Mucosa of descending colon (tissue), 3 donors: Measurements from ENCODE around the gene INS. TPM values are rescaled to one million over a fixed set of nuclear protein-coding genes. Genes with fewer than 3 reads are reported as not detected.

Experiments used
- ATAC-seq: fragments of 200-7000 bp; cut with Tn5 transposase; one replicate; pipeline ENCODE4 v1.9.1; 2020; ENCODE audit warnings: mild to moderate bottlenecking, moderate library complexity
- DNase-seq, 3 donors: peaks; one replicate each; pipeline ENCODE4 v3.0.0-alpha.2; 2020
- H3K36me3 ChIP-seq: fragments of 200-600 bp; one replicate; pipeline ENCODE4 v1.8.0; 2021; ENCODE audit warnings: low read depth, mild to moderate bottlenecking
- H3K4me1 ChIP-seq: fragments of 200-600 bp; one replicate; pipeline ENCODE4 v1.8.0; 2021; ENCODE audit warnings: low read depth, mild to moderate bottlenecking
- H3K4me3 ChIP-seq: fragments of 200-600 bp; one replicate; pipeline ENCODE4 v1.8.0; 2021; ENCODE audit warnings: mild to moderate bottlenecking
- H3K9me3 ChIP-seq: fragments of 200-600 bp; one replicate; pipeline ENCODE4 v1.8.0; 2021; ENCODE audit warnings: mild to moderate bottlenecking
- CTCF ChIP-seq: fragments of 200-600 bp; IDR thresholded peaks from one replicate; pipeline ENCODE4 v1.8.0; 2022; ENCODE audit warnings: antibody characterized with exemption, mild to moderate bottlenecking
- intact Hi-C, 2 donors: fragments of 100-400 bp; cut with DNase I in 1 of 2; cut with micrococcal nuclease in 1 of 2; formaldehyde crosslinking; loops; one replicate each; pipeline versions ENCODE4 v1.11.0 to v1.11.1; 2022; cut with DNase I, micrococcal nuclease
- total RNA-seq, 3 donors: library from RNA; stranded (reverse); fragmentation: NEBNext Ultra II Directional in 2 of 3; extraction: Animal tissue kit (Norgen Biotek cat#: 25700) in 2 of 3; gene quantifications; one replicate each; pipeline versions ENCODE4 v1.2.1 to v1.2.4, GENCODE V29; 2021 to 2023
- donor health status: DM: no; HTN: no; CAD: no; lungs with moderate emphysema.
- donor health status: DM: no; HTN: no; CAD: no.
- donor health status: DM: no; HTN: yes; CAD: no.

Gene INS
- total RNA-seq, 3 donors from 2014 or later, result not detected

GRCh38 chr11:2140411-2141400, 20.3 kb downstream of the INS start:
- DNase-seq, result peak in 1 of 3 donors; percentile 31
- no peak for TF ChIP-seq CTCF
- intact Hi-C loops, result no loop called here
- peaks cover 5% of the 10 kb centered on the region for H3K4me1 ChIP-seq
- ATAC-seq, result no peak
- H3K9me3 ChIP-seq, result no peaks in the 10 kb centered on the region
- no peaks in the 10 kb centered on the region for H3K36me3 ChIP-seq
- no peak overlapping the region for H3K4me3 ChIP-seq

GRCh38 chr11:2139621-2140337, 21.2 kb downstream of the INS start:
- H3K4me3 ChIP-seq, result no peak overlapping the region
- peaks cover 5% of the 10 kb centered on the region for H3K4me1 ChIP-seq
- no peaks in the 10 kb centered on the region for H3K36me3 ChIP-seq
- DNase-seq (peak in 1 of 3 donors; percentile 27), ATAC-seq (no peak)
- no peaks in the 10 kb centered on the region for H3K9me3 ChIP-seq
- intact Hi-C loops, result no loop called here
- TF ChIP-seq CTCF, result no peak

GRCh38 chr11:2139123-2139521, 21.9 kb downstream of the INS start, which contains the start of gene IGF2:
Gene IGF2, minus strand, starts transcription at chr11:2139389. Its CDS starts 3,866 bp downstream, at chr11:2135523.
- intact Hi-C loops, result no loop called here
- DNase-seq (no peak), ATAC-seq (no peak)
- TF ChIP-seq CTCF, result no peak
- Histone ChIP-seq H3K36me3 (no peaks in the 10 kb centered on the region), H3K4me3 (no peak within 1 kb of the TSS), H3K4me1 (peaks cover 5% of the 10 kb centered on the region), H3K9me3 (no peaks in the 10 kb centered on the region)

GRCh38 chr11:2138431-2139122, 22.4 kb downstream of the INS start:
- no peak overlapping the region for H3K4me3 ChIP-seq
- H3K36me3 ChIP-seq, result no peaks in the 10 kb centered on the region
- intact Hi-C loops, result no loop called here
- H3K4me1 ChIP-seq, result peaks cover 5% of the 10 kb centered on the region
- no peaks in the 10 kb centered on the region for H3K9me3 ChIP-seq
- DNase-seq (peak in 2 of 3 donors; percentile 12 to 41), ATAC-seq (no peak)
- no peak for TF ChIP-seq CTCF

GRCh38 chr11:2138068-2138430, 23.0 kb downstream of the INS start:
- DNase-seq, result peak in 1 of 3 donors; percentile 21
- intact Hi-C loops, result no loop called here

More at GRCh38 chr11:2138068-2138430, 23.0 kb downstream of the INS start:
- no peak for ATAC-seq
- Histone ChIP-seq H3K36me3 (no peaks in the 10 kb centered on the region), H3K4me1 (peaks cover 5% of the 10 kb centered on the region), H3K9me3 (no peaks in the 10 kb centered on the region), H3K4me3 (no peak overlapping the region)
- no peak for TF ChIP-seq CTCF
